HepG2 (cell line): ENCODE measurements around the gene NEDD8. TPM values are rescaled to one million over a fixed set of nuclear protein-coding genes. Genes with fewer than 3 reads are reported as not detected.

ENCODE experiments used
- CBX1 ChIP-seq: IDR thresholded peaks from one replicate; pipeline ENCODE4 v1.6.1; 2016; ENCODE audit warnings: antibody characterized with exemption, low read depth
- HMG20B ChIP-seq: conservative IDR thresholded peaks from 2 replicates; pipeline ENCODE4 v1.6.1; 2016; ENCODE audit warnings: missing genetic modification reagents, missing compliant biosample characterization
- HMGA1 ChIP-seq: sonication (generic); formaldehyde crosslinking; conservative IDR thresholded peaks from 2 replicates; pipeline ENCODE4 v1.4.0; 2020; ENCODE audit warnings: missing genetic modification reagents
- NFE2L2 ChIP-seq: fragments of 150-350 bp; IDR thresholded peaks from 2 replicates; pipeline ENCODE4 v1.6.1; 2014; ENCODE audit warnings: low read length
- PAWR ChIP-seq: sonication (generic); formaldehyde crosslinking; IDR thresholded peaks from 2 replicates; pipeline ENCODE4 v1.4.0; 2020; ENCODE audit warnings: missing genetic modification reagents, mild to moderate bottlenecking, borderline replicate concordance
- POLR2A ChIP-seq, 2 experiments: IDR thresholded peaks; 2 replicates each; pipeline ENCODE4 v1.6.1; 2011; ENCODE audit warnings: low read depth in 2 of 2, low read length in 2 of 2, mild to moderate bottlenecking in 1 of 2, moderate library complexity in 1 of 2; ENCODE audit not compliant: insufficient read depth in 1 of 2
- POLR2AphosphoS5 ChIP-seq: IDR thresholded peaks from 2 replicates; pipeline ENCODE4 v1.6.1; 2012; ENCODE audit warnings: low read depth, low read length
- PRMT3 ChIP-seq: sonication (generic); formaldehyde crosslinking; IDR thresholded peaks from 2 replicates; pipeline ENCODE4 v1.8.1; 2022; ENCODE audit warnings: low read depth, mild to moderate bottlenecking, moderate library complexity, missing genetic modification reagents, borderline replicate concordance
- REXO4 ChIP-seq: sonication (generic); formaldehyde crosslinking; IDR thresholded peaks from 2 replicates; pipeline ENCODE4 v1.8.0; 2022; ENCODE audit warnings: missing genetic modification reagents, mild to moderate bottlenecking, borderline replicate concordance
- RFX1 ChIP-seq: fragments of 450-650 bp; IDR thresholded peaks from 2 replicates; pipeline ENCODE4 v1.6.1; 2017
- RNF2 ChIP-seq: fragments of 450-650 bp; conservative IDR thresholded peaks from 2 replicates; pipeline ENCODE4 v1.6.1; 2016; ENCODE audit warnings: low read depth
- ZBTB4 ChIP-seq: sonication (generic); formaldehyde crosslinking; IDR thresholded peaks from 2 replicates; pipeline ENCODE4 v1.4.0; 2020; ENCODE audit warnings: missing genetic modification reagents, mild to moderate bottlenecking, borderline replicate concordance
- ZBTB7B ChIP-seq: sonication (generic); formaldehyde crosslinking; IDR thresholded peaks from 2 replicates; pipeline ENCODE4 v1.4.0; 2020; ENCODE audit warnings: missing genetic modification reagents
- ZFP1 ChIP-seq: IDR thresholded peaks from 2 replicates; pipeline ENCODE4 v1.6.1; 2016
- ZFP41 ChIP-seq: sonication (generic); formaldehyde crosslinking; IDR thresholded peaks from 2 replicates; pipeline ENCODE4 v1.4.0; 2020; ENCODE audit warnings: mild to moderate bottlenecking, missing genetic modification reagents, borderline replicate concordance
- ZNF136 ChIP-seq: sonication (generic); formaldehyde crosslinking; IDR thresholded peaks from 2 replicates; pipeline ENCODE4 v1.8.1; 2022; ENCODE audit warnings: low read depth, mild to moderate bottlenecking, moderate library complexity, missing genetic modification reagents
- ZNF431 ChIP-seq: sonication (generic); formaldehyde crosslinking; IDR thresholded peaks from 2 replicates; pipeline ENCODE4 v1.9.0; 2022; ENCODE audit warnings: missing genetic modification reagents, low read depth, mild to moderate bottlenecking, borderline replicate concordance
- ZNF607 ChIP-seq: sonication (generic); formaldehyde crosslinking; IDR thresholded peaks from 2 replicates; pipeline ENCODE4 v1.5.1; 2020; ENCODE audit warnings: missing genetic modification reagents, mild to moderate bottlenecking, borderline replicate concordance
- polyA plus RNA-seq, 8 experiments: library from polyadenylated mRNA; depleted of rRNA in 3 of 8; stranded (reverse) in 7 of 8; unstranded in 1 of 8; fragments of >200 nt; fragmentation: Illumina TruSeq in 4 of 8; extraction: Trizol in 4 of 8; gene quantifications; 2 replicates each; pipeline versions ENCODE4 v1.2.1 to v1.2.3, GENCODE V29; 2011 to 2016; ENCODE audit warnings: low read depth in 4 of 8, missing spikeins in 1 of 8, mixed read lengths in 1 of 8; ENCODE audit not compliant: insufficient read depth in 1 of 8
- total RNA-seq, 5 experiments: library from RNA; depleted of rRNA; stranded (reverse); fragments of >200 nt; fragmentation: Illumina TruSeq; extraction: Trizol; gene quantifications; 2 replicates each; pipeline ENCODE4 v1.2.3, GENCODE V29; 2016; ENCODE audit warnings: low read depth in 1 of 5
- TF ChIP-seq, protein P1 (sequence below): sonication (generic); formaldehyde crosslinking; IDR thresholded peaks from 2 replicates; pipeline ENCODE4 v1.8.1; 2023; ENCODE audit warnings: mild to moderate bottlenecking, inconsistent platforms, moderate library complexity, missing genetic modification reagents, borderline replicate concordance
- TF ChIP-seq, protein P2 (sequence below): IDR thresholded peaks from 2 replicates; pipeline ENCODE4 v1.6.1; 2016; ENCODE audit warnings: mild to moderate bottlenecking, missing biosample characterization, missing genetic modification reagents
- TF ChIP-seq, protein P3 (sequence below): sonication (generic); formaldehyde crosslinking; IDR thresholded peaks from 2 replicates; pipeline ENCODE4 v1.4.0; 2020; ENCODE audit warnings: missing genetic modification reagents

NEDD8 gene
- total and polyA plus RNA-seq, 2 of the 13 experiments (the other 11 are each of a cell fraction or from before 2014, with no cell fraction given), result 535 to 713 TPM

DNA sequence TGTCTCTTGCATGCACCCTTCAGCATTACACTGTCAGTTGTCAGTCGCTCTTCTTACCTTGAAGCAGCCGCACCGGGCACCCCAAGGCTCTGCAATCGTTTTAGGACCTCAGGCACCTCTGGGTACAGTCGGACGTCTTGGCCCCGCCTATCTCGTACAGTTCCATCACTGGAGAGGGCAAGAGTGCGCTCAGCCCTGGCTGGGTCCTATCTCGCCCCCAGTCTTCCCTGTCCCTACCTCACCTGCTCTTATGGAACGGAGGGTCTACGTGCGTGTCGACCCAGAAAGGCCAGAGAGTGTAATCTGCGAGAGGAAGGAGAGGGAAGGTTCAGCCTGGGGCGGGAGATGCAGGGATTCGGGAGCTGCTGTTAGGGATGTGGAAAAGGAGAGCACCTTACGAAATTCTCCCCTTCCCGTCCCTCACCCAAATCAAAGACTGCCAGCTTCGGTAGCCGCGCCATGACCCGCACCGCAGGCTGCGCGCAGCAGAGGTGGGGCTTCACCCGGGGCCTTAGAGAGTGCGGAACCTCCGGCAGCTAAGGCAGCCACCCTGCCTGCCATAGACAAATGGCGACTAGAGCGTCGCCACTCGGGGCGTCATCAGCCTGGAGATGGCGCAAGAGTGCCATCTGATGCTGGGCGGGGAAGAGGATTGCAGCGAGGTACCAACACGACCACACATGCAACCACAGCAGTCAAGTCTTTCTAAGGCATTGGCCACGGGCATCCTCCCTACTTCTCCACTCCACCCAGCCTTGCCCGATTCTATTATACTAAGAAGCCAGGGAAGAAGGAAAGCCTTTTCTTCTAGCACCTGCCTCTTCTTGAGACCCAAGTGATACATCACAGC, 16.4 kb downstream of the NEDD8 start, which contains the start of gene MDP1 (continued):
- TF ChIP-seq, protein P1, sequence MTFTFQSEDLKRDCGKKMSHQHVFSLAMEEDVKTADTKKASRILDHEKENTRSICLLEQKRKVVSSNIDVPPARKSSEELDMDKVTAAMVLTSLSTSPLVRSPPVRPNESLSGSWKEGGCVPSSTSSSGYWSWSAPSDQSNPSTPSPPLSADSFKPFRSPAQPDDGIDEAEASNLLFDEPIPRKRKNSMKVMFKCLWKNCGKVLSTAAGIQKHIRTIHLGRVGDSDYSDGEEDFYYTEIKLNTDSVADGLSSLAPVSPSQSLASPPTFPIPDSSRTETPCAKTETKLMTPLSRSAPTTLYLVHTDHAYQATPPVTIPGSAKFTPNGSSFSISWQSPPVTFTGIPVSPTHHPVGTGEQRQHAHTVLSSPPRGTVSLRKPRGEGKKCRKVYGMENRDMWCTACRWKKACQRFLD (CRISPR knock-in tag), result peak; percentile 99; the same call in 1 of the 2 replicates
- TF ChIP-seq NFE2L2 (no peak), ZBTB4 (CRISPR knock-in tag) (peak; percentile 99; the same call in 1 of the 2 replicates), PRMT3 (no peak), RNF2 (0 out of 2 replicates have a peak, but pooled peaks have one; percentile 75), ZNF607 (CRISPR knock-in tag) (peak; percentile 96), ZFP1 (CRISPR knock-in tag) (peak; percentile 89; the same call in 1 of the 2 replicates), PAWR (CRISPR knock-in tag) (0 out of 2 replicates have a peak, but pooled peaks have one; percentile 49), ZFP41 (CRISPR knock-in tag) (peak; percentile 97), ZNF431 (no peak), HMG20B (CRISPR knock-in tag) (peak; percentile 90), POLR2AphosphoS5 (peak; percentile 92), RFX1 (no peak), REXO4 (peak; percentile 88; the same call in 1 of the 2 replicates), POLR2A (IDR thresholded peaks at IDR 0.05; ENCODE audit: insufficient read depth in 1 of 2, low read depth in 2 of 2, low read length in 2 of 2) (peak in 1 of 2 experiments; percentile 97; a peak in 2 of 4 replicates), ZNF136 (no peak; the same call in 1 of the 2 replicates), HMGA1 (no peak), ZBTB7B (peak; percentile 96), CBX1 (peak; percentile 99)
- TF ChIP-seq, protein P2, sequence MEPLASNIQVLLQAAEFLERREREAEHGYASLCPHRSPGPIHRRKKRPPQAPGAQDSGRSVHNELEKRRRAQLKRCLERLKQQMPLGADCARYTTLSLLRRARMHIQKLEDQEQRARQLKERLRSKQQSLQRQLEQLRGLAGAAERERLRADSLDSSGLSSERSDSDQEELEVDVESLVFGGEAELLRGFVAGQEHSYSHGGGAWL (CRISPR knock-in tag), result peak; percentile 97
- TF ChIP-seq, protein P3, sequence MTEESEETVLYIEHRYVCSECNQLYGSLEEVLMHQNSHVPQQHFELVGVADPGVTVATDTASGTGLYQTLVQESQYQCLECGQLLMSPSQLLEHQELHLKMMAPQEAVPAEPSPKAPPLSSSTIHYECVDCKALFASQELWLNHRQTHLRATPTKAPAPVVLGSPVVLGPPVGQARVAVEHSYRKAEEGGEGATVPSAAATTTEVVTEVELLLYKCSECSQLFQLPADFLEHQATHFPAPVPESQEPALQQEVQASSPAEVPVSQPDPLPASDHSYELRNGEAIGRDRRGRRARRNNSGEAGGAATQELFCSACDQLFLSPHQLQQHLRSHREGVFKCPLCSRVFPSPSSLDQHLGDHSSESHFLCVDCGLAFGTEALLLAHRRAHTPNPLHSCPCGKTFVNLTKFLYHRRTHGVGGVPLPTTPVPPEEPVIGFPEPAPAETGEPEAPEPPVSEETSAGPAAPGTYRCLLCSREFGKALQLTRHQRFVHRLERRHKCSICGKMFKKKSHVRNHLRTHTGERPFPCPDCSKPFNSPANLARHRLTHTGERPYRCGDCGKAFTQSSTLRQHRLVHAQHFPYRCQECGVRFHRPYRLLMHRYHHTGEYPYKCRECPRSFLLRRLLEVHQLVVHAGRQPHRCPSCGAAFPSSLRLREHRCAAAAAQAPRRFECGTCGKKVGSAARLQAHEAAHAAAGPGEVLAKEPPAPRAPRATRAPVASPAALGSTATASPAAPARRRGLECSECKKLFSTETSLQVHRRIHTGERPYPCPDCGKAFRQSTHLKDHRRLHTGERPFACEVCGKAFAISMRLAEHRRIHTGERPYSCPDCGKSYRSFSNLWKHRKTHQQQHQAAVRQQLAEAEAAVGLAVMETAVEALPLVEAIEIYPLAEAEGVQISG, result peak; percentile 100
